K562 (cell line): ENCODE measurements around the gene SAMD3. TPM values are rescaled to one million over a fixed set of nuclear protein-coding genes. Genes with fewer than 3 reads are reported as not detected.
A peak's percentile ranks its signal among the peaks of the same experiment; 100 is the strongest.

Experiments
- AFF4 ChIP-seq: sonication (generic); formaldehyde crosslinking; IDR thresholded peaks from 2 replicates; pipeline ENCODE4 v1.8.0; 2023; ENCODE audit warnings: mild to moderate bottlenecking, missing genetic modification reagents
- FUS ChIP-seq: fragments of 200-400 bp; formaldehyde crosslinking; optimal IDR thresholded peaks from 2 replicates; pipeline ENCODE3; 2017; ENCODE audit warnings: low read depth, low read length
- HNRNPK ChIP-seq: fragments of 200-400 bp; formaldehyde crosslinking; IDR thresholded peaks from one replicate; pipeline ENCODE4 v1.6.1; 2018; ENCODE audit warnings: mild to moderate bottlenecking, low read depth, low read length; ENCODE audit not compliant: poor library complexity, severe bottlenecking
- RAD21 ChIP-seq, 2 experiments: fragments of 250-450 bp in 1 of 2; fragments of 450-650 bp in 1 of 2; sonication (Bioruptor Pico) in 1 of 2; formaldehyde crosslinking in 1 of 2; IDR thresholded peaks in 1 of 2; conservative IDR thresholded peaks in 1 of 2; 2 replicates each; pipeline versions ENCODE4 v1.4.0 to v1.8.0; 2020 to 2022; ENCODE audit warnings: mild to moderate bottlenecking in 2 of 2, moderate library complexity in 1 of 2
- RHOXF2B ChIP-seq: fragments of 250-450 bp; sonication (Bioruptor Pico); conservative IDR thresholded peaks from 2 replicates; pipeline ENCODE4 v1.5.1; 2021
- SPI1 ChIP-seq: IDR thresholded peaks from 2 replicates; pipeline ENCODE4 v1.6.1; 2011; ENCODE audit warnings: low read depth, low read length, control low read depth, borderline replicate concordance
- TEAD4 ChIP-seq, 2 experiments: sonication (generic) in 1 of 2; formaldehyde crosslinking in 1 of 2; IDR thresholded peaks; 2 replicates each; pipeline versions ENCODE4 v1.6.1 to v1.8.0; 2012 to 2022; ENCODE audit warnings: borderline replicate concordance in 1 of 2, inconsistent platforms in 1 of 2, low read length in 1 of 2, mild to moderate bottlenecking in 1 of 2, missing genetic modification reagents in 1 of 2
- ZFX ChIP-seq: sonication (generic); formaldehyde crosslinking; IDR thresholded peaks from 2 replicates; pipeline ENCODE4 v1.8.0; 2022; ENCODE audit warnings: mild to moderate bottlenecking, missing genetic modification reagents, moderate library complexity
- ZNF444 ChIP-seq: fragments of 250-450 bp; sonication (Bioruptor Pico); IDR thresholded peaks from 2 replicates; pipeline ENCODE4 v1.4.0; 2020; ENCODE audit warnings: mild to moderate bottlenecking, moderate library complexity
- polyA plus RNA-seq, 8 experiments: library from polyadenylated mRNA; depleted of rRNA in 4 of 8; stranded (reverse) in 5 of 8; unstranded in 3 of 8; fragments of >200 nt; fragmentation: Nextera tagmentation in 2 of 8; fragmentation: Illumina TruSeq in 1 of 8; extraction: Ambion mirVana in 2 of 8; extraction: Trizol in 1 of 8; gene quantifications; 2 replicates each; pipeline versions ENCODE4 v1.2.1 to v1.2.3, GENCODE V29; 2011 to 2014; ENCODE audit warnings: inconsistent platforms in 1 of 8, missing spikeins in 1 of 8
- total RNA-seq, 7 experiments: library from RNA; depleted of rRNA in 6 of 7; stranded (reverse); fragments of >200 nt in 6 of 7; fragmentation: Illumina TruSeq in 2 of 7; extraction: Trizol in 2 of 7; gene quantifications; 2 replicates each; pipeline versions ENCODE4 v1.2.1 to v1.2.3, GENCODE V29; 2011 to 2021; ENCODE audit warnings: low replicate concordance in 1 of 7
- TF ChIP-seq, protein P1 (sequence below): fragments of 450-650 bp; formaldehyde crosslinking; IDR thresholded peaks from 2 replicates; pipeline ENCODE4 v1.4.0; 2022; ENCODE audit warnings: missing genetic modification characterization
- TF ChIP-seq, protein P2 (sequence below): fragments of 450-650 bp; IDR thresholded peaks from 2 replicates; pipeline ENCODE4 v1.6.1; 2016; ENCODE audit warnings: mild to moderate bottlenecking, moderate library complexity

Gene SAMD3
- total and polyA plus RNA-seq, 9 of the 15 experiments (the other 6 are each of a cell fraction or from before 2014, with no cell fraction given) = 0.03 to 0.21 (median 0.18) TPM; not detected in 5

DNA sequence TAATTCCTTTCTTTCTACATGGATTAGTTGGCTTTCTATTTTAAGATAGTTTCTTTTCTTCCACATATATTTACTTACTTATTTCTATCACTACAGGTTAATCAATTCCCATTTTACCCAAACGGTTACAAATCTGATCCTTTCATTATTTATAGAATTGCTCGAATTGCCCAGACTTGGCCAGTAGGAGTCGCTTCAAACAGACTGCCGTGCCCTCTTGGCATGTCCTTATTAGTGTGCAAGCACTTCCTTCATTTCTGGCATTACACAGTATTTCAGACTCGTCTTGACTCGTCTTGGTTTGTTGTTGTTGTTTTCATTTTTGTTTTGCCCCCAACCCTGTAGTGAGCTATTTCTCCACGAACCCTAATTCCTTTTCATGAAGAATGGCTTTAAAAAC lies 74.6 kb downstream of the SAMD3 start (continued):
- peak; percentile 24 to 50; a peak in 3 of 4 replicates for TF ChIP-seq RAD21 (CRISPR knock-in tag; conservative IDR thresholded peaks at IDR 0.05 in 1 of 2, IDR thresholded peaks at IDR 0.05 in 1 of 2)
- no peak for TF ChIP-seq ZNF444
- TF ChIP-seq, protein P1, sequence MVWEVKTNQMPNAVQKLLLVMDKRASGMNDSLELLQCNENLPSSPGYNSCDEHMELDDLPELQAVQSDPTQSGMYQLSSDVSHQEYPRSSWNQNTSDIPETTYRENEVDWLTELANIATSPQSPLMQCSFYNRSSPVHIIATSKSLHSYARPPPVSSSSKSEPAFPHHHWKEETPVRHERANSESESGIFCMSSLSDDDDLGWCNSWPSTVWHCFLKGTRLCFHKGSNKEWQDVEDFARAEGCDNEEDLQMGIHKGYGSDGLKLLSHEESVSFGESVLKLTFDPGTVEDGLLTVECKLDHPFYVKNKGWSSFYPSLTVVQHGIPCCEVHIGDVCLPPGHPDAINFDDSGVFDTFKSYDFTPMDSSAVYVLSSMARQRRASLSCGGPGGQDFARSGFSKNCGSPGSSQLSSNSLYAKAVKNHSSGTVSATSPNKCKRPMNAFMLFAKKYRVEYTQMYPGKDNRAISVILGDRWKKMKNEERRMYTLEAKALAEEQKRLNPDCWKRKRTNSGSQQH = no peak
- TF ChIP-seq SPI1 = peak; percentile 60; the same call in 1 of the 2 replicates
- TF ChIP-seq ZFX = no peak
- TF ChIP-seq, protein P2, sequence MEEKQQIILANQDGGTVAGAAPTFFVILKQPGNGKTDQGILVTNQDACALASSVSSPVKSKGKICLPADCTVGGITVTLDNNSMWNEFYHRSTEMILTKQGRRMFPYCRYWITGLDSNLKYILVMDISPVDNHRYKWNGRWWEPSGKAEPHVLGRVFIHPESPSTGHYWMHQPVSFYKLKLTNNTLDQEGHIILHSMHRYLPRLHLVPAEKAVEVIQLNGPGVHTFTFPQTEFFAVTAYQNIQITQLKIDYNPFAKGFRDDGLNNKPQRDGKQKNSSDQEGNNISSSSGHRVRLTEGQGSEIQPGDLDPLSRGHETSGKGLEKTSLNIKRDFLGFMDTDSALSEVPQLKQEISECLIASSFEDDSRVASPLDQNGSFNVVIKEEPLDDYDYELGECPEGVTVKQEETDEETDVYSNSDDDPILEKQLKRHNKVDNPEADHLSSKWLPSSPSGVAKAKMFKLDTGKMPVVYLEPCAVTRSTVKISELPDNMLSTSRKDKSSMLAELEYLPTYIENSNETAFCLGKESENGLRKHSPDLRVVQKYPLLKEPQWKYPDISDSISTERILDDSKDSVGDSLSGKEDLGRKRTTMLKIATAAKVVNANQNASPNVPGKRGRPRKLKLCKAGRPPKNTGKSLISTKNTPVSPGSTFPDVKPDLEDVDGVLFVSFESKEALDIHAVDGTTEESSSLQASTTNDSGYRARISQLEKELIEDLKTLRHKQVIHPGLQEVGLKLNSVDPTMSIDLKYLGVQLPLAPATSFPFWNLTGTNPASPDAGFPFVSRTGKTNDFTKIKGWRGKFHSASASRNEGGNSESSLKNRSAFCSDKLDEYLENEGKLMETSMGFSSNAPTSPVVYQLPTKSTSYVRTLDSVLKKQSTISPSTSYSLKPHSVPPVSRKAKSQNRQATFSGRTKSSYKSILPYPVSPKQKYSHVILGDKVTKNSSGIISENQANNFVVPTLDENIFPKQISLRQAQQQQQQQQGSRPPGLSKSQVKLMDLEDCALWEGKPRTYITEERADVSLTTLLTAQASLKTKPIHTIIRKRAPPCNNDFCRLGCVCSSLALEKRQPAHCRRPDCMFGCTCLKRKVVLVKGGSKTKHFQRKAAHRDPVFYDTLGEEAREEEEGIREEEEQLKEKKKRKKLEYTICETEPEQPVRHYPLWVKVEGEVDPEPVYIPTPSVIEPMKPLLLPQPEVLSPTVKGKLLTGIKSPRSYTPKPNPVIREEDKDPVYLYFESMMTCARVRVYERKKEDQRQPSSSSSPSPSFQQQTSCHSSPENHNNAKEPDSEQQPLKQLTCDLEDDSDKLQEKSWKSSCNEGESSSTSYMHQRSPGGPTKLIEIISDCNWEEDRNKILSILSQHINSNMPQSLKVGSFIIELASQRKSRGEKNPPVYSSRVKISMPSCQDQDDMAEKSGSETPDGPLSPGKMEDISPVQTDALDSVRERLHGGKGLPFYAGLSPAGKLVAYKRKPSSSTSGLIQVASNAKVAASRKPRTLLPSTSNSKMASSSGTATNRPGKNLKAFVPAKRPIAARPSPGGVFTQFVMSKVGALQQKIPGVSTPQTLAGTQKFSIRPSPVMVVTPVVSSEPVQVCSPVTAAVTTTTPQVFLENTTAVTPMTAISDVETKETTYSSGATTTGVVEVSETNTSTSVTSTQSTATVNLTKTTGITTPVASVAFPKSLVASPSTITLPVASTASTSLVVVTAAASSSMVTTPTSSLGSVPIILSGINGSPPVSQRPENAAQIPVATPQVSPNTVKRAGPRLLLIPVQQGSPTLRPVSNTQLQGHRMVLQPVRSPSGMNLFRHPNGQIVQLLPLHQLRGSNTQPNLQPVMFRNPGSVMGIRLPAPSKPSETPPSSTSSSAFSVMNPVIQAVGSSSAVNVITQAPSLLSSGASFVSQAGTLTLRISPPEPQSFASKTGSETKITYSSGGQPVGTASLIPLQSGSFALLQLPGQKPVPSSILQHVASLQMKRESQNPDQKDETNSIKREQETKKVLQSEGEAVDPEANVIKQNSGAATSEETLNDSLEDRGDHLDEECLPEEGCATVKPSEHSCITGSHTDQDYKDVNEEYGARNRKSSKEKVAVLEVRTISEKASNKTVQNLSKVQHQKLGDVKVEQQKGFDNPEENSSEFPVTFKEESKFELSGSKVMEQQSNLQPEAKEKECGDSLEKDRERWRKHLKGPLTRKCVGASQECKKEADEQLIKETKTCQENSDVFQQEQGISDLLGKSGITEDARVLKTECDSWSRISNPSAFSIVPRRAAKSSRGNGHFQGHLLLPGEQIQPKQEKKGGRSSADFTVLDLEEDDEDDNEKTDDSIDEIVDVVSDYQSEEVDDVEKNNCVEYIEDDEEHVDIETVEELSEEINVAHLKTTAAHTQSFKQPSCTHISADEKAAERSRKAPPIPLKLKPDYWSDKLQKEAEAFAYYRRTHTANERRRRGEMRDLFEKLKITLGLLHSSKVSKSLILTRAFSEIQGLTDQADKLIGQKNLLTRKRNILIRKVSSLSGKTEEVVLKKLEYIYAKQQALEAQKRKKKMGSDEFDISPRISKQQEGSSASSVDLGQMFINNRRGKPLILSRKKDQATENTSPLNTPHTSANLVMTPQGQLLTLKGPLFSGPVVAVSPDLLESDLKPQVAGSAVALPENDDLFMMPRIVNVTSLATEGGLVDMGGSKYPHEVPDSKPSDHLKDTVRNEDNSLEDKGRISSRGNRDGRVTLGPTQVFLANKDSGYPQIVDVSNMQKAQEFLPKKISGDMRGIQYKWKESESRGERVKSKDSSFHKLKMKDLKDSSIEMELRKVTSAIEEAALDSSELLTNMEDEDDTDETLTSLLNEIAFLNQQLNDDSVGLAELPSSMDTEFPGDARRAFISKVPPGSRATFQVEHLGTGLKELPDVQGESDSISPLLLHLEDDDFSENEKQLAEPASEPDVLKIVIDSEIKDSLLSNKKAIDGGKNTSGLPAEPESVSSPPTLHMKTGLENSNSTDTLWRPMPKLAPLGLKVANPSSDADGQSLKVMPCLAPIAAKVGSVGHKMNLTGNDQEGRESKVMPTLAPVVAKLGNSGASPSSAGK = no peak
- no peak for TF ChIP-seq HNRNPK
- no peak for TF ChIP-seq RHOXF2B
- TF ChIP-seq AFF4 (CRISPR knock-in tag) = no peak
- no peak for TF ChIP-seq TEAD4 (IDR thresholded peaks at IDR 0.05; ENCODE audit: low read length)
- no peak for TF ChIP-seq TEAD4 (CRISPR knock-in tag; IDR thresholded peaks at IDR 0.05; ENCODE audit: borderline replicate concordance)
- TF ChIP-seq FUS = no peak
